Ascending aorta (tissue), 2 donors: ENCODE results near the gene XCR1. TPM values are rescaled to one million over a fixed set of nuclear protein-coding genes. Genes with fewer than 3 reads are reported as not detected.

Experiments used
- DNase-seq, 2 donors: peaks; one replicate each; pipeline ENCODE4 v3.0.0-alpha.2; 2019; ENCODE audit warnings: low spot score in 2 of 2
- H3K27ac ChIP-seq, 2 donors: fragments of 200-600 bp; sonication (generic); one replicate each; pipeline ENCODE4 v1.5.1; 2016 to 2017; ENCODE audit warnings: mild to moderate bottlenecking in 1 of 2
- H3K27me3 ChIP-seq: fragments of 200-600 bp; sonication (generic); one replicate; pipeline ENCODE4 v1.5.1; 2017
- H3K36me3 ChIP-seq, 2 donors: fragments of 200-600 bp; sonication (generic); one replicate each; pipeline ENCODE4 v1.5.1; 2016
- H3K4me1 ChIP-seq, 2 donors: fragments of 200-600 bp; sonication (generic); one replicate each; pipeline ENCODE4 v1.5.1; 2016 to 2017; ENCODE audit warnings: mild to moderate bottlenecking in 1 of 2
- H3K4me3 ChIP-seq, 2 donors: fragments of 200-600 bp; sonication (generic); one replicate each; pipeline ENCODE4 v1.5.1; 2016 to 2017; ENCODE audit warnings: mild to moderate bottlenecking in 1 of 2
- H3K9me3 ChIP-seq, 2 donors: fragments of 200-600 bp; sonication (generic); one replicate each; pipeline ENCODE4 v1.5.1; 2016
- CTCF ChIP-seq, 3 experiments: fragments of 200-600 bp in 2 of 3; fragments of 450-650 bp in 1 of 3; sonication (generic) in 2 of 3; IDR thresholded peaks; one replicate each; pipeline ENCODE4 v1.5.1; 2016 to 2019; ENCODE audit warnings: antibody characterized with exemption in 3 of 3, mild to moderate bottlenecking in 1 of 3, moderate library complexity in 1 of 3
- intact Hi-C: fragments of 100-400 bp; cut with DNase I; formaldehyde crosslinking; loops from one replicate; pipeline ENCODE4 v1.15.1; 2023
- total RNA-seq: library from RNA; depleted of rRNA; stranded (reverse); fragments of >200 nt; gene quantifications from one replicate; pipeline ENCODE4 v1.1.0, GENCODE V29; 2016

XCR1 gene
- total RNA-seq, 1 donor from 2014 or later: not detected

GRCh38 chr3:45983770-45984169 is 43.5 kb downstream of the XCR1 start:
- no peak for TF ChIP-seq CTCF (IDR thresholded peaks at IDR 0.05)

GRCh38 chr3:45981346-45982074 is 45.8 kb downstream of the XCR1 start:
- peaks cover 60 to 74% of the 10 kb centered on the region in 2 donors for H3K36me3 ChIP-seq
- peak overlapping the region; percentile 17 to 94 for H3K27ac ChIP-seq
- no peaks in the 10 kb centered on the region for H3K9me3 ChIP-seq
- no peaks in the 10 kb centered on the region for H3K27me3 ChIP-seq
- no peak overlapping the region for H3K4me3 ChIP-seq
- no peak for DNase-seq
- intact Hi-C loops: loop anchor here (10.0 kb wide), 1 partner anchor 317 kb away; no protein-coding TSS in a partner anchor
- H3K4me1 ChIP-seq: peaks cover 18 to 40% of the 10 kb centered on the region in 2 donors
- TF ChIP-seq CTCF (IDR thresholded peaks at IDR 0.05): no peak

More at GRCh38 chr3:45983770-45984169, 43.5 kb downstream of the XCR1 start:
- Histone ChIP-seq H3K36me3 (peaks cover 48 to 55% of the 10 kb centered on the region in 2 donors), H3K4me1 (peaks cover 39 to 63% of the 10 kb centered on the region in 2 donors), H3K9me3 (no peaks in the 10 kb centered on the region), H3K4me3 (no peak overlapping the region), H3K27ac (peak overlapping the region; percentile 94 to 99), H3K27me3 (no peaks in the 10 kb centered on the region)
- DNase-seq: no peak
- intact Hi-C loops: loop anchor here (10.0 kb wide), 1 partner anchor 319 kb away; no protein-coding TSS in a partner anchor

- intact Hi-C loops: loop anchor here (10.0 kb wide), 1 partner anchor 316 kb away; no protein-coding TSS in a partner anchor
- TF ChIP-seq CTCF (IDR thresholded peaks at IDR 0.05): no peak
- no peak for DNase-seq
- Histone ChIP-seq H3K9me3 (no peaks in the 10 kb centered on the region), H3K4me3 (no peak overlapping the region), H3K27me3 (no peaks in the 10 kb centered on the region), H3K36me3 (peaks cover 63 to 81% of the 10 kb centered on the region in 2 donors), H3K4me1 (peaks cover 17 to 34% of the 10 kb centered on the region in 2 donors), H3K27ac (peak overlapping the region in 1 of 2 donors; percentile 19)
Measured at GRCh38 chr3:45980819-45981218, 46.5 kb downstream of the XCR1 start.

GRCh38 chr3:45980229-45980813 is 47.0 kb downstream of the XCR1 start:
- H3K36me3 ChIP-seq: peaks cover 67 to 86% of the 10 kb centered on the region in 2 donors
- no peak overlapping the region for H3K4me3 ChIP-seq

GRCh38 chr3:45979378-45979777 is 47.9 kb downstream of the XCR1 start:
- Histone ChIP-seq H3K4me1 (peaks cover 6 to 20% of the 10 kb centered on the region in 2 donors), H3K4me3 (no peak overlapping the region), H3K36me3 (peaks cover 75 to 93% of the 10 kb centered on the region in 2 donors), H3K9me3 (no peaks in the 10 kb centered on the region), H3K27ac (no peak overlapping the region), H3K27me3 (no peaks in the 10 kb centered on the region)
- DNase-seq: no peak
- intact Hi-C loops: no loop called here
- no peak for TF ChIP-seq CTCF (IDR thresholded peaks at IDR 0.05)

More at GRCh38 chr3:45980229-45980813, 47.0 kb downstream of the XCR1 start:
- Histone ChIP-seq H3K4me1 (peaks cover 14 to 29% of the 10 kb centered on the region in 2 donors), H3K9me3 (no peaks in the 10 kb centered on the region), H3K27me3 (no peaks in the 10 kb centered on the region), H3K27ac (peak overlapping the region in 1 of 2 donors; percentile 37)
- no peak for TF ChIP-seq CTCF (IDR thresholded peaks at IDR 0.05)
- intact Hi-C loops: loop anchor here (10.0 kb wide), 1 partner anchor 316 kb away; no protein-coding TSS in a partner anchor
- no peak for DNase-seq
